ENCODE results near the gene HK3. TPM values are rescaled to one million over a fixed set of nuclear protein-coding genes. Genes with fewer than 3 reads are reported as not detected.

Gene HK3
- total RNA-seq, 1 donor from 2014 or later, result not detected

- TF ChIP-seq CTCF (IDR thresholded peaks at IDR 0.05), result no peak
- Mint-ChIP-seq H3K9me3 (ENCODE audit: low read depth) (no peaks in the 10 kb centered on the region), H3K27ac (ENCODE audit: unreplicated experiment) (no peak overlapping the region), H3K4me3 (ENCODE audit: unreplicated experiment) (no peak overlapping the region), H3K36me3 (ENCODE audit: low read depth) (no peaks in the 10 kb centered on the region), H3K27me3 (ENCODE audit: low read depth) (peaks cover 43% of the 10 kb centered on the region), H3K4me1 (ENCODE audit: low read depth) (no peaks in the 10 kb centered on the region)
- no peak for DNase-seq (ENCODE audit: low spot score)
Observed at GRCh38 chr5:176868126-176868525, 31.0 kb downstream of the HK3 start.

- H3K36me3 Mint-ChIP-seq (ENCODE audit: low read depth), result no peaks in the 10 kb centered on the region
- H3K4me3 Mint-ChIP-seq (ENCODE audit: unreplicated experiment), result no peak overlapping the region
- H3K4me1 Mint-ChIP-seq (ENCODE audit: low read depth), result no peaks in the 10 kb centered on the region
- no peak for TF ChIP-seq CTCF (IDR thresholded peaks at IDR 0.05)
- no peak overlapping the region for H3K27ac Mint-ChIP-seq (ENCODE audit: unreplicated experiment)
- H3K9me3 Mint-ChIP-seq (ENCODE audit: low read depth), result no peaks in the 10 kb centered on the region
- DNase-seq (ENCODE audit: low spot score), result no peak
- H3K27me3 Mint-ChIP-seq (ENCODE audit: low read depth), result peaks cover 47% of the 10 kb centered on the region
Observed at GRCh38 chr5:176866707-176867310, 32.3 kb downstream of the HK3 start.

DNA sequence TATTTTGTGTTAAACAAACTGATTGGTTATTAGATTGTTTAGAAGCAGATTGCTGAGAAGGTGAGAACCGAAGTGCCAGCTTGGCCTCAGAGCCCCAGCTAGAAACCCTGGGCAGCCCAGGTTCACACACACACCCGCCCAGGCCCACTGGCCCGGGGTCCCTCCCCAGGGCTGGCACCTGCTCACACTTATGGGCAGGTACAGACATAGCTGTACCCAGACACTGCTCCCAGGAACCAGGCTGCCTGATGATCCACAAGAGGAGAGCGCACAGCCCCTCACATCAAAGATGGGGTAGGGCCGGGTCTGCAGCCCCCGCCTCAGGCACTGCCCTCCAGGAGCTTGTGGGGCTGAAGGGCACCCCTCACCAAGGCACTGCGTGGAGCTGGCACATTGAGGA lies 33.2 kb downstream of the HK3 start:
- no peaks in the 10 kb centered on the region for H3K36me3 Mint-ChIP-seq (ENCODE audit: low read depth)
- peaks cover 47% of the 10 kb centered on the region for H3K27me3 Mint-ChIP-seq (ENCODE audit: low read depth)

GRCh38 chr5:176864755-176865154 lies 34.4 kb downstream of the HK3 start:
- H3K27me3 Mint-ChIP-seq (ENCODE audit: low read depth), result peaks cover 44% of the 10 kb centered on the region
- TF ChIP-seq CTCF (IDR thresholded peaks at IDR 0.05), result no peak
- no peaks in the 10 kb centered on the region for H3K36me3 Mint-ChIP-seq (ENCODE audit: low read depth)
- no peaks in the 10 kb centered on the region for H3K4me1 Mint-ChIP-seq (ENCODE audit: low read depth)
- no peak overlapping the region for H3K27ac Mint-ChIP-seq (ENCODE audit: unreplicated experiment)
- H3K4me3 Mint-ChIP-seq (ENCODE audit: unreplicated experiment), result no peak overlapping the region
- no peak for DNase-seq (ENCODE audit: low spot score)
- no peaks in the 10 kb centered on the region for H3K9me3 Mint-ChIP-seq (ENCODE audit: low read depth)

More for the DNA sequence above, 33.2 kb downstream of the HK3 start:
- no peak for TF ChIP-seq CTCF (IDR thresholded peaks at IDR 0.05)
- no peak for DNase-seq (ENCODE audit: low spot score)
- Mint-ChIP-seq H3K4me3 (ENCODE audit: unreplicated experiment) (no peak overlapping the region), H3K9me3 (ENCODE audit: low read depth) (no peaks in the 10 kb centered on the region), H3K4me1 (ENCODE audit: low read depth) (no peaks in the 10 kb centered on the region), H3K27ac (ENCODE audit: unreplicated experiment) (no peak overlapping the region)

DNA sequence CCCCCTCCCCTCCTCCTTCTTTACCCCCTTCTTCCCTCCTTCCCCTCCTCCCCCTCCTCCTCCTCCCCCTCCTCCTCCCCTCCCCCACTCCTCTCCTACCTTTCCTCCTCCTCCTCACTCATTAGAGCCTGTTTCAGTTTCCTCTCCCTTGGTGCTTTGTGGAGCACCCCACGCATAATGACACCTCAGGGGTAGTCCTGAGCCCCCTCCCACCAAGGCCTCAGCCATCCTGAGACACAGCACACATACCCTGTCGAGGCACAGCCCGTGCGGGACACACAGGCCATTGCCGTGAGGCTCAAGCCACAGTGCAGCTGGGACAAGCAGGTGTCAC lies 35.4 kb downstream of the HK3 start:
- H3K4me3 Mint-ChIP-seq (ENCODE audit: unreplicated experiment), result no peak overlapping the region
- no peaks in the 10 kb centered on the region for H3K4me1 Mint-ChIP-seq (ENCODE audit: low read depth)
- no peak for TF ChIP-seq CTCF (IDR thresholded peaks at IDR 0.05)
- H3K27me3 Mint-ChIP-seq (ENCODE audit: low read depth), result peaks cover 41% of the 10 kb centered on the region
- H3K9me3 Mint-ChIP-seq (ENCODE audit: low read depth), result no peaks in the 10 kb centered on the region
- DNase-seq (ENCODE audit: low spot score), result no peak
- H3K27ac Mint-ChIP-seq (ENCODE audit: unreplicated experiment), result no peak overlapping the region
- H3K36me3 Mint-ChIP-seq (ENCODE audit: low read depth), result no peaks in the 10 kb centered on the region

Measured in chondrocyte (in vitro differentiated cells).